22Rv1 (cell line): ENCODE data around the gene MRTFB.
"Not testable (repeated sequence)": the region's sequence is repeated elsewhere in the genome, so short reads cannot be mapped to it uniquely, and the experiment has no call there.

Experiments
- H3K27ac ChIP-seq: fragments of 450-650 bp; 2 replicates; pipeline ENCODE4 v1.5.1; 2017
- CTCF ChIP-seq: fragments of 450-650 bp; IDR thresholded peaks from 2 replicates; pipeline ENCODE4 v1.5.1; 2017; ENCODE audit warnings: mild to moderate bottlenecking
- ZFX ChIP-seq: fragments of 450-650 bp; IDR thresholded peaks from 2 replicates; pipeline ENCODE4 v1.6.1; 2017; ENCODE audit warnings: antibody characterized with exemption, borderline replicate concordance

Gene MRTFB

GRCh38 chr16:14070877-14071575 lies at the start of gene MRTFB:
Gene MRTFB, plus strand, starts transcription at chr16:14071319. Its CDS starts 69,288 bp downstream, at chr16:14140607.
- peak within 1 kb of the TSS; percentile 86 for H3K27ac ChIP-seq
- TF ChIP-seq CTCF, result no peak
- TF ChIP-seq ZFX, result no peak

GRCh38 chr16:14023526-14023925 lies 47.6 kb upstream of the MRTFB start:
- H3K27ac ChIP-seq, result not testable (repeated sequence)

GRCh38 chr16:14024283-14024682 lies 46.8 kb upstream of the MRTFB start:
- H3K27ac ChIP-seq, result no peak overlapping the region

GRCh38 chr16:14026572-14027285 lies 44.4 kb upstream of the MRTFB start:
- no peak overlapping the region for H3K27ac ChIP-seq
- TF ChIP-seq CTCF, result no peak
- TF ChIP-seq ZFX, result no peak

More at GRCh38 chr16:14024283-14024682, 46.8 kb upstream of the MRTFB start:
- TF ChIP-seq CTCF (no peak), ZFX (no peak)

GRCh38 chr16:14028202-14028601 lies 42.9 kb upstream of the MRTFB start:
- H3K27ac ChIP-seq, result no peak overlapping the region
- no peak for TF ChIP-seq ZFX
- TF ChIP-seq CTCF, result no peak

GRCh38 chr16:14029658-14030057 lies 41.5 kb upstream of the MRTFB start:
- no peak overlapping the region for H3K27ac ChIP-seq
- TF ChIP-seq ZFX (no peak), CTCF (no peak)

GRCh38 chr16:14035092-14035491 lies 36.0 kb upstream of the MRTFB start:
- no peak for TF ChIP-seq ZFX
- TF ChIP-seq CTCF, result no peak
- H3K27ac ChIP-seq, result no peak overlapping the region
